Uterus (tissue), 4 donors: Measurements from ENCODE around the gene ZNF581. TPM values are rescaled to one million over a fixed set of nuclear protein-coding genes. Genes with fewer than 3 reads are reported as not detected.
A peak's percentile ranks its signal among the peaks of the same experiment; 100 is the strongest.

ENCODE experiments used
- DNase-seq, 2 donors: peaks; one replicate each; pipeline ENCODE4 v3.0.0-alpha.2; 2019 to 2020
- H3K27ac ChIP-seq, 2 donors: fragments of 200-600 bp; sonication (generic); 1 replicate in 1 of 2; 2 replicates in 1 of 2; pipeline ENCODE4 v1.5.1; 2016 to 2018
- H3K27me3 ChIP-seq, 2 donors: fragments of 200-600 bp; sonication (generic); one replicate each; pipeline ENCODE4 v1.5.1; 2018 to 2019; ENCODE audit warnings: control low read depth in 1 of 2
- H3K36me3 ChIP-seq, 2 donors: fragments of 200-600 bp; sonication (generic); one replicate each; pipeline ENCODE4 v1.5.1; 2019; ENCODE audit warnings: control low read depth in 1 of 2
- H3K4me1 ChIP-seq, 2 donors: fragments of 200-600 bp; sonication (generic); one replicate each; pipeline ENCODE4 v1.5.1; 2018 to 2019; ENCODE audit warnings: control low read depth in 1 of 2
- H3K4me3 ChIP-seq, 2 donors: fragments of 200-600 bp; sonication (generic); 1 replicate in 1 of 2; 2 replicates in 1 of 2; pipeline ENCODE4 v1.5.1; 2018 to 2019; ENCODE audit warnings: mild to moderate bottlenecking in 1 of 2
- H3K9me3 ChIP-seq, 2 donors: fragments of 200-600 bp; sonication (generic); one replicate each; pipeline ENCODE4 v1.5.1; 2019; ENCODE audit warnings: control low read depth in 1 of 2
- CTCF ChIP-seq, 4 experiments: fragments of 200-600 bp in 2 of 4; fragments of 450-650 bp in 2 of 4; sonication (generic) in 2 of 4; IDR thresholded peaks; one replicate each; pipeline ENCODE4 v1.5.1; 2016 to 2019; ENCODE audit warnings: antibody characterized with exemption in 4 of 4, mild to moderate bottlenecking in 2 of 4, moderate library complexity in 1 of 4
- POLR2A ChIP-seq, 2 donors: fragments of 450-650 bp; IDR thresholded peaks; one replicate each; pipeline ENCODE4 v1.6.1; 2016; ENCODE audit warnings: antibody characterized with exemption in 2 of 2, mild to moderate bottlenecking in 1 of 2, moderate library complexity in 1 of 2
- intact Hi-C: fragments of 100-400 bp; cut with DNase I; formaldehyde crosslinking; loops from one replicate; pipeline ENCODE4 v1.15.1; 2023; ENCODE audit warnings: low total_unique reads
- total RNA-seq, 4 donors: library from RNA; depleted of rRNA in 3 of 4; stranded (reverse); fragments of >200 nt in 3 of 4; gene quantifications; one replicate each; pipeline versions ENCODE4 v1.1.0 to v1.2.4, GENCODE V29; 2014 to 2023
- donor health status: DM: yes; HTN: yes; CAD: no.

Gene ZNF581
- total RNA-seq, 4 donors from 2014 or later, result 2.8 to 30.3 (median 12.8) TPM

- Histone ChIP-seq H3K4me3 (no peak overlapping the region), H3K4me1 (peaks cover 0 to 30% of the 10 kb centered on the region in 2 donors), H3K9me3 (no peaks in the 10 kb centered on the region), H3K27ac (no peak overlapping the region), H3K36me3 (no peaks in the 10 kb centered on the region), H3K27me3 (no peaks in the 10 kb centered on the region)
- no peak for DNase-seq
- TF ChIP-seq POLR2A (IDR thresholded peaks at IDR 0.05) (no peak), CTCF (IDR thresholded peaks at IDR 0.05) (no peak)
- intact Hi-C loops, result no loop called here
Measured at GRCh38 chr19:55636723-55637122, 6.7 kb upstream of the ZNF581 start.

GRCh38 chr19:55637534-55637933 is 5.9 kb upstream of the ZNF581 start:
- intact Hi-C loops, result no loop called here
- Histone ChIP-seq H3K4me3 (no peak overlapping the region), H3K36me3 (no peaks in the 10 kb centered on the region), H3K27ac (no peak overlapping the region), H3K9me3 (no peaks in the 10 kb centered on the region), H3K27me3 (no peaks in the 10 kb centered on the region), H3K4me1 (peaks cover 0 to 30% of the 10 kb centered on the region in 2 donors)
- DNase-seq, result no peak
- TF ChIP-seq POLR2A (IDR thresholded peaks at IDR 0.05) (no peak), CTCF (IDR thresholded peaks at IDR 0.05) (no peak)

GRCh38 chr19:55638864-55639359 is 4.5 kb upstream of the ZNF581 start:
- peaks cover 0 to 34% of the 10 kb centered on the region in 2 donors for H3K4me1 ChIP-seq
- no peak overlapping the region for H3K27ac ChIP-seq
- no peak for DNase-seq
- H3K9me3 ChIP-seq, result no peaks in the 10 kb centered on the region
- H3K4me3 ChIP-seq, result no peak overlapping the region
- no peaks in the 10 kb centered on the region for H3K36me3 ChIP-seq
- TF ChIP-seq POLR2A (IDR thresholded peaks at IDR 0.05) (no peak), CTCF (IDR thresholded peaks at IDR 0.05) (peak in 3 of 4 experiments; percentile 15 to 36 (median 33))
- intact Hi-C loops, result no loop called here
- H3K27me3 ChIP-seq, result no peaks in the 10 kb centered on the region

- no peaks in the 10 kb centered on the region for H3K9me3 ChIP-seq
- no peaks in the 10 kb centered on the region for H3K36me3 ChIP-seq
- peak; percentile 13 to 56 (median 51) for TF ChIP-seq CTCF (IDR thresholded peaks at IDR 0.05)
- no peak for TF ChIP-seq POLR2A (IDR thresholded peaks at IDR 0.05)
- peak overlapping the region; percentile 72 to 94 for H3K4me3 ChIP-seq
- intact Hi-C loops, result loop anchor here (10.0 kb wide), 1 partner anchor 525 kb away; the partner anchor contains the start of gene PPP1R12C
- peak in 1 of 2 donors; percentile 71 for DNase-seq
- peak overlapping the region; percentile 88 to 98 for H3K27ac ChIP-seq
- H3K27me3 ChIP-seq, result no peaks in the 10 kb centered on the region
- peaks cover 0 to 41% of the 10 kb centered on the region in 2 donors for H3K4me1 ChIP-seq
Measured at GRCh38 chr19:55640043-55640576, 3.3 kb upstream of the ZNF581 start.

- intact Hi-C loops, result loop anchor here (10.0 kb wide), 1 partner anchor 526 kb away; the partner anchor contains the start of gene PPP1R12C
- Histone ChIP-seq H3K27me3 (no peaks in the 10 kb centered on the region), H3K27ac (peak within 1 kb of the TSS; percentile 88 to 98), H3K4me3 (peak within 1 kb of the TSS; percentile 72 to 94), H3K36me3 (no peaks in the 10 kb centered on the region), H3K4me1 (peaks cover 0 to 36% of the 10 kb centered on the region in 2 donors), H3K9me3 (no peaks in the 10 kb centered on the region)
- DNase-seq, result peak in 1 of 2 donors; percentile 72
- TF ChIP-seq CTCF (IDR thresholded peaks at IDR 0.05), result no peak
- TF ChIP-seq POLR2A (IDR thresholded peaks at IDR 0.05), result peak; percentile 11 to 15
Measured at GRCh38 chr19:55640577-55641425, 2.6 kb upstream of the ZNF581 start, which contains the start of gene ZNF580. ZNF580 (plus strand) TSS chr19:55641002; CDS start chr19:55642509, 1,507 bp downstream.
